Measurements from ENCODE around the gene CEP43.

- TF ChIP-seq CTCF (IDR thresholded peaks at IDR 0.05) (no peak), POLR2A (IDR thresholded peaks at IDR 0.05) (no peak)
These were observed 28.6 kb downstream of the CEP43 start for GRCh38 chr6:167027772-167028171.
